ENCODE measurements around the gene TMSB4X. TPM values are rescaled to one million over a fixed set of nuclear protein-coding genes. Genes with fewer than 3 reads are reported as not detected.
A peak's percentile ranks its signal among the peaks of the same experiment; 100 is the strongest.
"Not testable (repeated sequence)": the region's sequence is repeated elsewhere in the genome, so short reads cannot be mapped to it uniquely, and the experiment has no call there.

Gene TMSB4X
- total RNA-seq, 1 donor = 7,483 TPM

GRCh38 chrX:12955882-12956703 is 18.8 kb upstream of the TMSB4X start:
- TF ChIP-seq CTCF (IDR thresholded peaks at IDR 0.05; ENCODE audit: insufficient read depth, low read depth, low read length) = no peak
- peak; percentile 93 for DNase-seq (ENCODE audit: low read depth)
- peak overlapping the region; percentile 23 for H3K4me3 ChIP-seq (ENCODE audit: low read depth, low read length)

DNA sequence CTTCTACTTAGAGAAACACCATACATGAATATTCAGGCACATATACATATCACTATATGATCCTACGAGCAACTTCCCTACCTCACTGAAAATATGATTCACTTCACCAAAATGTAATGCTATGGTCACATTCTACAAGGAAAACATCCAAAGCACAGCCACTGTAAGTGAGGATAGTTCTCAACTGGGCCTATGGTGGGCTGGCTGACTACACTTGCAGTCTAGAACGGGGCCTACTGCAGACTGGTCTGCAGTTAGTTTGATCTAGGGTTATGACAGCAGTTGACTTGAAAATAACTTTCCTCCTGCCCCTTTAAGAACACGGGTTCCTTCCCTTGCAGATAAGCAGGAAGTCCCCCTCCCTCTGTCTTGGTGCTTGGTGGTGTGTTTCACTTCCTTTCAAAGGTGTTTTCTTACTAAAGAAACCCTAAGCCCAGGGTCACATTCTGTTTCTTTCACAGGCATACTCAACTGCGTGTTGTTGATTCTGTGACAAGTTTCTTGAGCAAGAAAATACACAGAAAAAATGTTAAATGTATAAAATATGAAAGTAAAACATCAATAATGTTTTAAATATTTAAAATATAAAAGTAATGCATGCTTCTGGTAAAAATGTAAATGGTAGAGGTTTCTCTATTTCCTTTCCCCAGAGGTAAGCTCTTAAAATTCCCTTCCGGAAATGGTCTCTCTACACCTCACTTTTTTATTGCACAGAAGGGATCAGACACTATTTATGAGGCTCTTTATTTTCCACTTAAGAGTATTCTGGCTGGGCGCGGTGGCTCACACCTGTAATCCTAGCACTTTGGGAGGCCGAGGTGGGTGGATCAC is 18.0 kb upstream of the TMSB4X start:
- peak; percentile 76 for DNase-seq (ENCODE audit: low read depth)
- peak overlapping the region; percentile 18 for H3K4me3 ChIP-seq (ENCODE audit: low read depth, low read length)
- no peak for TF ChIP-seq CTCF (IDR thresholded peaks at IDR 0.05; ENCODE audit: insufficient read depth, low read depth, low read length)

DNA sequence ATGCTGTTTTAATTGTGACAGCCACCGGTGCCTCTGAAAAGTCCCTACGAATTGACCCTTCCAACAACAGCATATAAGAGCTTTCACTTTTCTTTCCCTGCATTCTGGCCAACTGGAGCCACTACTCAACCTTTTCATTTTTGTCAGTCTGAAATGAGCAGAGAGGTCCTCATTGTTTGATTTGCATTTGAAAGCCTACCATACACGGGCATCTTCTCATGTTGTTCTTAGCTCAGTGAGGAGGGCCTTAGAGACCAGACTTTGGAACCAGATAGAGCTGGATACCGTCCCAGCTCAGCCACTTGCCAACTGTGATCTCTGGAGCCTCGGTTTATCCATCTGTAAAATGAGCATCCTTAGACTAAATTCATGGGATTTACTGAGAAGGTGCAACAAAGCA is 16.9 kb upstream of the TMSB4X start:
- no peak for DNase-seq (ENCODE audit: low read depth)
- H3K4me3 ChIP-seq (ENCODE audit: low read depth, low read length) = no peak overlapping the region
- no peak for TF ChIP-seq CTCF (IDR thresholded peaks at IDR 0.05; ENCODE audit: insufficient read depth, low read depth, low read length)

DNA sequence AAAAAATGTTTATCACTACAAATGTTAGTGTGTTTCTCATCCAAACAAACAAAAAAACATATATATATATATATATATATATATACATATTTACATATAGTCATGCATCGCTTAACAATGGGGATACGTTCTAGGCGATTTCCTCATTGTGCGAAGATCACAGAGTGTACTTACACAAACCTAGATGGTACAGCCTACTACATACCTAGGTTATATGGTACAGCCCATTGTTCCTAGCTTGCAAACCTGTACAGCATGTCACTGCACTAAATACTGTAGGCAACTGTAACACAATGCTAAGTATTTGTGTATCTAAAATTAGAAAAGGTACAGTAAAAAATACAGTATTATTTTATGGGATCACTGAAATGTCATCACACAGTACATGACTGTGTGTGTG is 16.4 kb upstream of the TMSB4X start:
- DNase-seq (ENCODE audit: low read depth) = no peak
- no peak overlapping the region for H3K4me3 ChIP-seq (ENCODE audit: low read depth, low read length)
- no peak for TF ChIP-seq CTCF (IDR thresholded peaks at IDR 0.05; ENCODE audit: insufficient read depth, low read depth, low read length)

DNA sequence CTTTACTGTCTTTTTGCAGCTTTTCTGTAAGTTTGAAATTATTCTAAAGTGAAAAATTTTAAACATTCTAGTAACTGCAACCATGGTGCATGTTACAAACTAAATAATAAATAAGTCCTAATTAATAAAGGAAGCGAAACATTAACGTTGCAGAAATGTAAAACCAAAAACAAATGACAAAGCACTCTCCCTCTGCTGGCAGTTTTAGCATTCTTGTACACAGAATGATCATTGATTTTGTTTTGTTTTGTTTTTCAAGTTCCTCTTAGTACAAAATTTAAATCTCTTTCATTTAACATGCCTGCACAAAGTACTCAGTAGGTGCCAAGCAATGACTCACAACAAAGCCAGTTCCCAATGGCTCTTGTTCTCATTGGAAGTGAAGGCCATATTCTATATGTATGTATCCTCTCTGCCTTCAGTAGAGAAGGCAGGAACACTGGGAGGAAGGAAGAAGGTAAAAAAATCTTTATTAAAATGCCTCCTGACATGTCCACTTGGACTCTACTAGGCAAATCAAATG is 13.7 kb upstream of the TMSB4X start:
- no peak for DNase-seq (ENCODE audit: low read depth)
- no peak overlapping the region for H3K4me3 ChIP-seq (ENCODE audit: low read depth, low read length)
- peak; percentile 4 for TF ChIP-seq CTCF (IDR thresholded peaks at IDR 0.05; ENCODE audit: insufficient read depth, low read depth, low read length)

DNA sequence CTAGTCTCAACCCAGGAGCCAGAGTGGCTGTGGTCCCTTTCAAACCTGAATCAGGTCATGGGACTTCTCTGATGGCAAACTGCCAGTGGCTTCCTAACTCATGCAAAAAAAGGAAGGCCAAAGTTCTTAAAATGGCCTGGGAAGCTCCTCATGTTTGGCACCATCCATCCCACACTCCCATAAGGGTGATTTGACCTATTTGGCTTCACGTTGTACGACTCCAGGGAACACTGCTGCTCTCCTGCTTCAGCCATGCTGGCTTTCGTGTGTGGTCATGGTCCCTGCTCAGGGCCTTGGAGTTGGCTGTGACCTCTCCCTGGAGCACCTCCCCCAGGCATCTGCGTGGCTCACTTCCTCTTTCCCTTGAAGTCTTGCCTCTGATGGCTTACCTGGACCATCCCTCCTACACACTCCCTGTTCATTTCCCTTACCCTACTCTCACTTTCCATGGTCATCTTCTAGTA is 12.8 kb upstream of the TMSB4X start:
- no peak for TF ChIP-seq CTCF (IDR thresholded peaks at IDR 0.05; ENCODE audit: insufficient read depth, low read depth, low read length)
- no peak overlapping the region for H3K4me3 ChIP-seq (ENCODE audit: low read depth, low read length)
- no peak for DNase-seq (ENCODE audit: low read depth)

DNA sequence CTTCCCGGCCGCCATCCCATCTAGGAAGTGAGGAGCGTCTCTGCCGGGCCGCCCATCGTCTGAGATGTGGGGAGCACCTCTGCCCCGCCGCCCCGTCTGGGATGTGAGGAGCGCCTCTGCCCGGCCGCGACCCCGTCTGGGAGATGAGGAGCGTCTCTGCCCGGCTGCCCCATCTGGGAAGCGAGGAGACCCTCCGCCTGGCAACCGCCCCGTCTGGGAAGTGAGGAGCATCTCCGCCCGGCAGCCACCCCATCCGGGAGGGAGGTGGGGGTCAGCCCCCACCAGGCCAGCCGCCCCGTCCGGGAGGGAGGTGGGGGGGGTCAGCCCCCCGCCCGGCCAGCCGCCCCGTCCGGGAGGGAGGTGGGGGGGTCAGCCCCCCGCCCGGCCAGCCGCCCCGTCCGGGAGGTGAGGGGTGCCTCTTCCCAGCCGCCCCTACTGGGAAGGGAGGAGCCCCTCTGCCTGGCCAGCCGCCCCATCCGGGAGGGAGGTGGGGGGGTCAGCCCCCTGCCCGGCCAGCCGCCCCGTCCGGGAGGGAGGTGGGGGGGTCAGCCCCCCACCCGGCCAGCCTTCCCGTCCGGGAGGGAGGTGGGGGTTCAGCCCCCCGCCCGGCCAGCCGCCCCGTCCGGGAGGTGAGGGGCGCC is 11.6 kb upstream of the TMSB4X start:
- DNase-seq (ENCODE audit: low read depth); H3K4me3 ChIP-seq (ENCODE audit: low read depth, low read length): not testable (repeated sequence)

Data from fibroblast of villous mesenchyme (primary cell).